ENCODE data around the gene GNB5. TPM values are rescaled to one million over a fixed set of nuclear protein-coding genes. Genes with fewer than 3 reads are reported as not detected.

Gene GNB5
- total RNA-seq, 2 experiments from 2014 or later = 11.8 to 19.6 TPM

DNA sequence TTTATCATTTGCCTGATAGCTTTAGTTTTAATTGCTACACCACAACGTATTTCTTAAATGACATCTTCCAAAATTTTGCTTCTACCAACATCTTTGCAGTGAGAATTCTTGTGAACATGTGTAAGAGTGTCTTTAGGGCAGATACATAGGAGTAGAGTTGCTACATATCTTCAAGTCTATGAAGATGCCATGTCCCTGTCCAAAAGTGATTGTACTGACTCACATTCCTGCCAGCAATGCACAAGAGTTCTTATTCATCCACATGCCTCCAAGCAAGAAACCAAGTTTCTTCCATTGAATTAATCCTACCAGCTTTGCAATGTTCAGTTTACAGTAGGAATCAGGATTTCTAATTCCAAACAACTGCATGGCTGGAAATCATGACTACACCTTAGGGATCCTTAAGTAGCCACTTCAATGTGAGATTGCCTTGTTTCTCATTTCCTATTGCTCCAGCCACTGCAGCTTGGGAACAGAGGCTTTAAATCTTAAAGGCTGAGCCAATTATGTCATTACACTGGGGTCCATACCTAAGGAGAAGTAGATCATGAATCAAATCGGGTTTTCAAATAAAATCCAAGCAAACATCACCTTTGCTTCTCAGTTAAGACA, 123.1 kb downstream of the GNB5 start:
- ChIA-PET CTCF (interaction anchor here (1.2 to 4.7 kb wide), 3 partner anchors 10 to 87 kb away, joined by 3 to 34 read pairs (median 3); no protein-coding TSS in a partner anchor), POLR2A (no interaction called here)
- H3K27me3 Mint-ChIP-seq = no peaks in the 10 kb centered on the region
- no peak for DNase-seq
- no peak for ATAC-seq
- H3K36me3 Mint-ChIP-seq (ENCODE audit: low read depth) = peaks cover 17% of the 10 kb centered on the region
- no peaks in the 10 kb centered on the region for H3K9me3 Mint-ChIP-seq (ENCODE audit: low read depth)
- no peak overlapping the region for H3K27ac Mint-ChIP-seq
- intact Hi-C loops (cut with DNase I, micrococcal nuclease) = no loop called here
- H3K4me3 Mint-ChIP-seq = no peak overlapping the region
- peaks cover 11% of the 10 kb centered on the region for H3K4me1 Mint-ChIP-seq

DNA sequence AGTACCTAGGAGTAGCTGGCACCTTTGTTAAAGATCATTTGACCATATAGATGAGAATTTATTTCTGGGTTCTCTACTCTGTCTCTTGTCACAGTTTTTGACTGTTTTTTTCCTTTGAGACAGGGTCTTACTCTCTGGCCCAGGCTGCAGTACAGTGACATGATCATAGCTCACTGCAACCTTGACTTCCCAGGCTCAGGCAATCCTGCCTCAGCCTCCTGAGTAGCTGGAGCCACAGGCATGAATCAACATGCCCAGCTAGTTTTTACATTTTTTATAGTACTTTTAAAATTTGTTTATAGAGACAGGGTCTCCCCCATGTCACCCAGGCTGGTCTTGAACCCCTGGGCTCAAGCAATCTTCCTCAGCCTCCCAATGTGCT, 123.7 kb downstream of the GNB5 start:
- CTCF ChIA-PET = interaction anchor here (1.1 to 4.7 kb wide), 6 partner anchors 11 to 417 kb away, joined by 3 to 34 read pairs (median 4); no protein-coding TSS in a partner anchor
- POLR2A ChIA-PET = no interaction called here
- DNase-seq (no peak), ATAC-seq (peak; percentile 23)
- peaks cover 11% of the 10 kb centered on the region for H3K4me1 Mint-ChIP-seq
- H3K36me3 Mint-ChIP-seq (ENCODE audit: low read depth) = peaks cover 21% of the 10 kb centered on the region
- no peaks in the 10 kb centered on the region for H3K9me3 Mint-ChIP-seq (ENCODE audit: low read depth)
- H3K4me3 Mint-ChIP-seq = no peak overlapping the region
- intact Hi-C loops (cut with DNase I, micrococcal nuclease) = no loop called here
- H3K27me3 Mint-ChIP-seq = no peaks in the 10 kb centered on the region
- no peak overlapping the region for H3K27ac Mint-ChIP-seq

DNA sequence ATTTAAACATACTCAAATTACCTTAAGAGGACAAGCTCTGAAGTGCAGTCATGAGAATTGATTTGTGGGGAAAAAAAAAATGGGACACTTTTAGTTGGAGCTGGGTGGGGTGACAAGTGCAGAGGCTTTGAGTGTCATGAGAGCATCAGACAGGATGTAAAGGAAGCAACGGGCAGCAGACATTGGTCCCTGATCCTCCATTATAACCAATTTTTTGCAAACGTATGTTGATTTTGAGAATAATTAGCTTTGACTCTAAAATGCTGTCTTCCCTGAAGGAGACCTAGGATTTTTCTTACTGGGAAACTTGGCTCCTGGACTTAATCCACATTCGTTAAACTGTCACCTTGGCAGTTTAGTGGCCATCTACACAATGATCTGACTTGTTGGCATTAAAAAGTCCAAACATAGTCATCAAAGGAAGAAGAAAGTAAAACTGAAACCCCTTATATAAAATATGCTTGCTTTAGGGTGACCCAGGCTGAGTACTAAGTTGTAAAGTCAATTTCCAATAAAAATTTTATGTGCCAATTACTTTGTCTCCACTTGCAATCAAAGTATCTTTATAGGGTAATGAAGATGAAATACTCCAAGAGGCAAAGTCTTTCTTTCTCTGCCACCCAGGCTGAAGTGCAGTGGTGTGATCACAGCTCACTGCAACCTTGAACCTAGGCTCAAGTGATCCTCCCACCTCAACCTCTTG, 124.2 kb downstream of the GNB5 start:
- H3K4me1 Mint-ChIP-seq = peaks cover 11% of the 10 kb centered on the region
- DNase-seq (no peak), ATAC-seq (peak; percentile 49)
- H3K4me3 Mint-ChIP-seq = no peak overlapping the region
- no peaks in the 10 kb centered on the region for H3K27me3 Mint-ChIP-seq
- POLR2A ChIA-PET = no interaction called here
- H3K36me3 Mint-ChIP-seq (ENCODE audit: low read depth) = peaks cover 21% of the 10 kb centered on the region
- no peaks in the 10 kb centered on the region for H3K9me3 Mint-ChIP-seq (ENCODE audit: low read depth)
- peak overlapping the region; percentile 12 for H3K27ac Mint-ChIP-seq
- intact Hi-C loops (cut with DNase I, micrococcal nuclease) = no loop called here
- CTCF ChIA-PET = interaction anchor here (0.6 to 4.7 kb wide), 7 partner anchors 11 to 417 kb away, joined by 3 to 34 read pairs (median 3); no protein-coding TSS in a partner anchor

Other genes starting within 250 kb of the GNB5 start
- 10 to 100 TPM; 31.4 to 40.0 TPM for gene LEO1, start 219.6 kb downstream of the GNB5 start, total RNA-seq
- 10 to 100 TPM; 27.3 to 28.1 TPM for gene MAPK6, start 172.2 kb downstream of the GNB5 start, total RNA-seq
- not detected for gene BCL2L10, start 78.6 kb downstream of the GNB5 start, total RNA-seq
- under 1 TPM; 0.42 to 0.69 TPM for gene MYO5C, start 104.4 kb upstream of the GNB5 start, total RNA-seq

All from activated CD4-positive, alpha-beta T cell treated with anti-CD3 and anti-CD28 coated beads for 36 hours (primary cell).